Fibroblast of skin of scalp (primary cell): ENCODE measurements around the gene RAB3C.

Experiments used
- DNase-seq: peaks from one replicate; pipeline ENCODE4 v3.0.0-alpha.2; 2013

RAB3C gene

DNA sequence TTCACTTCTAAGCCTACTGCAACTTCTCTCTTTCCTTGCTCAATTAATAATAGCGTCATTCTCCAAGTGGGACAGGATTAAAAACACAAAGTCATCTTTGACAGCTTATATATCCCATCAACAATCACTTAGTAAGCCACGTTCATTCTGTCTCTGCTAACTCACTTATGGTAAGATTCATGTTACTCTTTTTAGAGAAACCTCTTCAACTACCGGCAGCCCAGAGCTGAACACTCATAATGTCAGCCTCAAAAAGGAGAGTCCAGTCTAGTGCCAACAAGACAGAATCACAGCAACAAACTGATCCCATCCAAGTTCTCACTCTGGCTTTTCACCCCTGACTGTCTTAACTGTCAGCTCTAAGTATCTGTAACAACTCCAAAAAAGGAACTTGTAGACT is 196.0 kb downstream of the RAB3C start:
- no peak for DNase-seq

DNA sequence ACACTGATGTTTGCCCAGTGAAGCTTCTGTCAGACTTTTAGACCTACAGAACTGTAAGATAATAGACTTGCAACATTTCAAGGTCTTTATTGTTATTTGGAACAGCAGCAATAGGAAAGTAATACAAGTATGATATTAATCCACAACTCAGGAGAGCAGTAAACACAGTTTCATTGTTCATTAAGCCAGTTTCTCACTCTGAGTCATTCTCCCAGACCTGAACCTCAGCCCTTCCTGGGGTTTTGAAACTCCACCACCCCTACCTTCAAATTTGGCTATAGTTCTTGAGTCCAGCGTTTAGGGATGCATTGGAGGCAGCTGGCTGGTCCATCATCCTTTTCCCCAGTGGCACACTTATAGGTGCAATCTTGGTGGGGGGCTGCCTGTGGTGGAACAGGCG is 203.2 kb downstream of the RAB3C start:
- no peak for DNase-seq

DNA sequence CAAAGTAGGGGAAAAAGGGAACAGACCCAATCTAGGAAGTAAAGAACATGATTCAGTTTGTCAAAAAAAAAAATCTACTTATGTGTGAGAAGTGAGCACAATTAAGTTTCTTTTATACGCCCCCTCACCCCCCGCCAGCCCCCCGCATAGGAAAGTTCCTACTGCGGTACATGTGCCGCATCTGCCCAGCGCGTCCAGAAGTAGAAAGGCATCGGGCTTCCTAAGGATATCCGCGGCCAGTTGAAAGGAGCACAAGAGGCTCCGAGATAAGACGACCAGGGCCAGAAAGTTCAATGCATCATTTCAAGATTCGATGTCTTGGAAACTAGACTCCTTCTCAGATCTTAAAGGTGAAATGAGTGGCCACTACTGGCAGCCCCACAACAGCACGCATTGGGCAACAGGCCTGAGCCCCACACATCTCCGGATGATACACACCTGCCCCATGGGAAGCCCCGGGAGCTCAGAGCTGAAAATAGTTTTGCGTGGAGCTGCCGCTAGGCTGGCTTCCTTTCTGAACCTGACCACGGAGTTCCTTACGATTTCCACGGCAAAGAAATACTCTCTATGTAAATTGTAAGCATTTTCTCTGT is 203.9 kb downstream of the RAB3C start:
- DNase-seq, result no peak

DNA sequence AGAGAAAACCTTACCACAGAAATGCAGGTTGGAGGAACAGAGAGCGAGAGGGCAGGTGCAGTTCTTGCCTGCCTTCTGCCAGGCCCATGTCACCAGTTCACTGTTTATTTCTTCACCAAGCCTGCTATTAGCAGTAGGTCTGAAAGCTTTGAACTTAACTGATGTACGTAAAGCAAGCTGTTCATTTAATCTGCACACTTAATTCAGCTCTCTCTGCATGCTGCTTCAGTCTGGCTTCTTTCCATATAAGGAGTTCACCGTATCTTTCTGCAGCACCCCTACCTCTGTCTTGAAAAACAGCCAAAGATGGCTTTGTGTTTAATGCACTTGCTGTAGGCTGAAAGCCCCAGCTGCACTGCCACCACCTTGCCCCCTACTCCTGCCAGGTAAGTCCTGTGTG is 205.1 kb downstream of the RAB3C start:
- DNase-seq, result no peak

DNA sequence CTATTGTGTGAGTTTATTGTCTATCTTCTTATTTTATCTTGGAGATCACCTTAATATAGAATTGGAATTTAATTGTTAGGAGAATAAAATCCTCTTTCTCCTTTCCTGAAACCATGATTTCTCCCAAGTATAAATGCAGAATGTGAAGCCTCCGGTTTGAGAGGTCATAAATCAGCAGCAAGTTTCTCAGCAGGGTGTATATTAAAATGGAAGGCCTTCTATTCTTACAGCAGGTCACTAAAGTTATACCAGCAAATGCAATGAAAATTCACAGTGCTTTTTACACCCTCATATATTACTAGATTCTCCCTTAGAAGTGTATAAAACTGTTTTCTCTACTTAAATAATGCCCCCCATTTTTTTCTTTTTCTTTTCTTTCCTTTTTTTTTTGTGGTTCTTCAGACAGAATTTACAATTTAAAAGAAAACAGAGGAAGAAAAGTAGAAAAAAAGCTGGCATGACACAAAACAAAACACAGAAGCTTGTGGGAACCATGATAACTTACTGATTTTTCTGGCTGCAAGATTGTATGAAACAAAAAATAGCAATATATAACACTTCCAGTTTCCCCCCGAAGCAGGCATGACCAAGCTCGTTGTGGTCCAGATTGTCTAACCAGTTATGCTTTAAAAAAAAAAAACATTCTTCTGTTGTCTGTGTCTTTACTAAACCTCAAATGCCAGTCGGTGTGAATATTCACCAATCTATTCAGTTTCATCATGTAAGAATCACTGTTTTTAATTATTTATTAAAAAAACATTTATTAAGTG is 211.2 kb downstream of the RAB3C start:
- no peak for DNase-seq

DNA sequence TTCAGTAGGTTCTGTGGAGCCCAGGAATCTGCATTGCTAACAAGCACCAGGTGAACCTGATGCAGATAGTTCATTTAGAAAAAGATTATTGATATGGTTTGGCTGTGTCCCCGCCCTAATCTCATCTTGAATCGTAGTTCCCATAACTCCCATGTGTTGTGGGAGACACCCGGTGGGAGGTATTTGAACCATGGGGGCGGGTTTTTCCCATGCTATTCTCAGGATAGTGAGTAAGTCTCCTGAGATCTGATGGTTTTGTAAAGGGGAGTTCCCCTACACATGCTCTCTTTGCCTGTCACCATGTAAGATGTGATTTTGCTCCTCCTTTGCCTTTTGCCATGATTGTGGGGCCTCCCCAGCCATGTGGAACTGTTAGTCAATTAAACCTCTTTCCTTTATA is 212.0 kb downstream of the RAB3C start:
- peak; percentile 4 for DNase-seq

DNA sequence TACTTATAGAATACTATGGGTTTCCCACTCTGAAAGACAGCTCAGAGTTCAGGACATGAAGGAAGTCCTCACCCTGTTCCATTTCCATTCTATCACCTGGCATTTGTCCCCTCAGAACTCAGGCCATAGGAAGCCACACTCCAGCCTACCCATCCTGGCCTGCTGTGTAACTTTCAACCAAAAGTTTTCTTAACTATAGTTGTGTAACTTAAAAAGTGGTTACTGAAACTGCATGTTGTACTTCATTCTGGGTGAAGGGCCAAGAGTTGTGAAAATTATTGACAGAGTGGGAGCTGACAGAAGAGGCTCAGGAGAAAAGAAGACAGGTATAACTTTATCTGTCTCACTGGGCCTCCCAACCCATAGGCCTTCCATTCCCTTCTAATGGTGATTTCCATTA is 212.5 kb downstream of the RAB3C start:
- DNase-seq, result no peak

DNA sequence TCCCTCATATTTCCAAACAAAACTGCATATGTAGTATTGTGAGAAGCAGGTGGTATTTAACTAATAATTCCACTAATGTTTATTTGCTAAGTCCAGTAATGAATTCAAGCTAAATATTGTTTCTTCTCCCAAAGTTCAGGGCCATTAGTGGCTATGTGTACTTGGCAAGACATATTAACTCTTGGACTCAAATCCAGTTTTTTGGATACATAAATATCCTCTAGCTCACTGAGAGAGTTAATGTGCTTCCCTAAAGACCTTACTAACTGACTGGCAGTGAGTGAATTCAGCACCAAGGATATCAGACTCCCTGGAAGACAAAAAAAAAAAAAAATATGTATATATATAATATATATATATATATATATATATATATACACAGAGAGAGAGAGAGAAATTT is 214.1 kb downstream of the RAB3C start:
- no peak for DNase-seq

DNA sequence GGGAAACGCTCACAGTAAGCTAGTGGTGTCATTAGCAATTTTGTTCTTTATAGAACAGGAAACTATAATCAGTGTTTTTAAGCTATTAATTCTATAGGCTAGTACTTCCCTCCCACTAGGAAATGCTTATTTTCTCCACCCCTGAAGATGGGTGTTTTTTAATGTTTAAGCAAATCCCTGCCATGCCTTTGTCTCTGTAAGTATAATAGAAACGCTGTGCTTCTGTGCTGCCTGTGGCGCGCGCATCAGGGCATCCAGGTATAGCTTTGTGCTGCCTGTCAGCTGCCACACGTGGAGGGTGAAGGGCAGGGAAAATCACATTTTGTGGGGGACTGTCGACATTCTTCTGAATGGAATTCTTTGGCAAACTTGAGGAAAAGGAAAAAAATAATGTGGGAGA is 217.5 kb downstream of the RAB3C start:
- no peak for DNase-seq

DNA sequence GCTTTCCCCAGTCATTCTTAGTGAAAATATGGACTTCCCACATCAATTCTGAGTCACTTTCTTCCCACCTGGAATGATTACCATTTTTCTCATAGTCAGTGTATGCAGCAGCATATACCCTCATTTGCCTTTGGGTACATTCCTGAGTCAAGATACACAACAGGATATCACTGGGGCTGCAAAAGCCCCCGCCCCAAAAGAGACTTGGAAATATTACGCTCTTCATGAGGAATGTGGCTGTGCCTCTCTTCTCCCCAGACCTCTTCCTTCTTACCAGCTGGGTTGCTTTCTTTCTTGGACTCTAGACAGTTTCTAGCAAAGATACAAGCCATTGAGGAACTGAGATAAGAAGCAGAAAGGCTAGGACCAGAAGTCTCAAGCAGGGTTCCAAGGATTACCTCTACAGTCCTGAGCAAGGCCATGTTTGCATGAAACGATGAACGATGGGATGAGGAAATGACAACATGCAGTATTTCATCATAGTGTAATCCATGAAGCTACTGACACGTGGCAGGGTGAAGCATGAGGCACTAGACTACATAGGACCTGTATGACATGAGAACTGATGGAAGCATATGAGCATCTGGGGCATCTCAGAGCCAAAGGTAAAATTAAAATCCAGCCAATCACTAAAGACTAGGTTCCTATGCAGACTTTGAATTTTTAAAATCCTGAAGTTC is 218.1 kb downstream of the RAB3C start:
- no peak for DNase-seq

DNA sequence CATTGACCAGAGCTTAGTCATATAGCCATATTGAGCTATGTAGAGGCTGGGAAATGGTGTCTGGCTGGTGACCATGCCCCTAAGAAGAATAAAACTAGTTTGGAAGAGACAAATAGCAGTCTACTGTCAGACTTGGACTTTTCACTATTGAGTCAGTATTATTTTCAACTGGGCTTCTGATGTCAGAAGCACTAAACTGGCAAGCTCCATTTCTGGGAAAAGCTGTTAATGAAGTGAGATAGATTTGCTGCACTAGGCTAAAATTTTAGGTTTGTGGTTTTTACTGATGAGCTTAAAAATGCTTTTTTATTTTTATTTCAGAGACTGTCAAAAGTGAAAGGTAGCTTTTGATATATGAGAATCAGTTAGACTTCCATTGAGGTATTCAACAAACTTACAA is 220.2 kb downstream of the RAB3C start:
- DNase-seq, result no peak

DNA sequence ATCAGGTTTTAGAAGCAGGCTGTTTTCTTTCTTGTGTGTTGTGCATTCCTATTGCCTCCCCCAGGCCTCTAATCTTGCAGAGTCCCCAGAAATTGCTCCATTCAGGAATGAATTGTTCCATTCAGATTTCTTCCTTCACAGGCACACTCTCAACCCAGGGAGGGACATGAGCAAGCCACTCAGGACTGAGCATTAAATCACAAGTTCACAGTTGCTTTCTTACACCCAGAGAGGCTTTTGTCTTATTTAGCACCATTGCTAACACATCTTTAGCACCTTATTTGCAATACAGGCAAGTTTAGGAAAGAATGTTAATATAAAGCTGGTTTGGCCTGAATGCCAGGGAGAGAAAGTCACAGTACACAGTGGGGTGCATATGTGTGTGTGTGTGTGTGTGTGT is 221.4 kb downstream of the RAB3C start:
- DNase-seq, result peak; percentile 4

DNA sequence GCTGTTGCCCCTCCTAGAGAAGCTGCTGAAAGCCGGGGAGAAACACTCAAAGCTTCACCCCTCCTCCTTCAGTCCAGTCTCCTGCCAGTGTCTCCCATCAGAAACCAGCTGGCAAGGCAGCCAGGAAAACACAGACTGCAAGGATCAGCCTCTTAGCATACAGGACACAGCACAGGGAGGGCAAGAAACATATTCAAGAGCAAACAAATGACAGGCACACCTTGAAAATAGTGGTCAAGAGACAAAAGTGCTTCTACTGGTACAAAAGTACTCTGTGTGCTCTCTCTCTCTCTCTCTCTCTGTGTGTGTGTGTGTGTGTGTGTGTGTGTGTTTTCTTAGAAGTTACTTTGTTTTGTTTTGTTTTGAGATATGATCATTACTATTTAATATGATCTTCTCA is 227.2 kb downstream of the RAB3C start:
- DNase-seq, result no peak

DNA sequence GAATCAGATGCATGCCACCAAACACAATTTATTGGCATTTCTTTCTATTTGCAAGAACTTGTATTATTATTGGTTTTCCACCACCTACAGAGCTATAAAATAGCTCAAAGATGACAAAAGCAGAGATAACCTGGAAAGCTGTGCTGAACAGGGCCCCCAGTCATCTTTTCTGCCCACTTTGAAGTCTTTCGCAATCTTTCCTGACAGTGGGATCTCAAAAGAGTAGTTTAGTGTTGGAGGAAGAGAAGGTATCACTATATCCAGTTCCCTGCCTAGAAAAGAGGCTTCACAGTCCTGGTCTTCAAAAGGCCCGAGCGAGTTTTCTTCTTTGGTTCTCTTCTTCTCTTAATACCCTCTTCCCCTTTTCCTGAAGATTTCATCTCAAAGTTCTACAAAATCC is 231.0 kb downstream of the RAB3C start:
- no peak for DNase-seq

DNA sequence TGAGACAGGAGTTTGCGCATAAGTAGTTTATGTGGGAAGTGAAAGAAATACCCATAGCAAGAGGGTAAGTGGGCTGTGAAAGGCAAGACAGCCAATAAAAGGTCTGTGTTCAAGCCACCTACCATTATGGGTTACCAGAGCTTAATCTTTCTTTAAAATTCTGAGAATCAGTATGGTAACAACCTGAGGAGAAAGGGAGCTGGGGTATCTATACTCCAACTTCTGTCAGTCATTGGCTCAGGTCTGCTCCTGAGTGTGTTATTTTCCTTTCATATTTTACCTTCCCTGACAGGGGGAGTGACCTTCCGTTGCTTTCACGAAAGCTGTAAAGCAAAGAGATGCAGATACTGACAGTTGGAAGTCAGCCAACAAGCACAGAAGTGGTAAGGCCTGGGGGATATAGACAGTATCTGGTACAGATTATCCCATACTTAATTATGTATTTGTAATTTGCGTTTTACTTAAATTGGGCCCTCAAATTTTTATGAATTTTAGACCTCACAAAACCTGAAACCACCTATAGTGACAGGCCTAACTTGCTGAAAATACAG is 233.4 kb downstream of the RAB3C start:
- DNase-seq, result no peak

DNA sequence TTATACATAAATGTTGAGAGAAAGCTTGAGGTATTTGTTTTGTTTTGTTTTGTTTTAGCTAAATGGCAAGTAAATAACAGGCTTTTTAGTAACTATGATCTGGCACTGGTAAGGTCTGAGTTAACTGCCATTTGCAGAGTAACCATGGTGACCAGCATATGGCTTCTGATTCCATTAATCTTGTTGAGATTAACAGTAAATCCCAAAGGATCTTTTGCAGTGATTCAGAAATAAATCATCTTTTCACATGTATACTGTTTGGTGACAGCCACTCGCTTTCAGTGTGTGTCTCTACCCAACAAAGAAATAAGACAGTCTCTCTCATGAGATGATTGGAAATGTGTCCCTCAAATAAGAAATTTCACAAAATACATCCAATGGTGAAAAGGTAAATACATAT is 235.6 kb downstream of the RAB3C start:
- no peak for DNase-seq

DNA sequence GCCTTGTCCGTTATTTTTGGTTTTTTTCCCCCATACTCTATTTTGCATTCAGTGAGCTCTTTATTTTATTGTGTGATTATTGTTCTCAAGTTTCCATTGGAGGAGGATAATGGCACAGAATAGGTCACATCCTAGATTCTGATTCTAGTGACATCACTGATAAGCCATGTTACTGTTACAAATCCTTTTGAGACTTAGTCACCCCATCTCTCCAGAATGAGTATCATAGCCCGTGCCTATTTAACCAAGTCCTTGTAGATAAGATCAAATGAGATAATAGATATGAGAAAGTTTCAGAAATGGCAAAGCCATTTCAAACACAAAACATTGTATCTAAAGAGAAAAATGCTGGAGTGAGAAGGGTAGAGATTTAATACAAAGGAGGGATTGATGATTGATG is 242.6 kb downstream of the RAB3C start:
- DNase-seq, result no peak

DNA sequence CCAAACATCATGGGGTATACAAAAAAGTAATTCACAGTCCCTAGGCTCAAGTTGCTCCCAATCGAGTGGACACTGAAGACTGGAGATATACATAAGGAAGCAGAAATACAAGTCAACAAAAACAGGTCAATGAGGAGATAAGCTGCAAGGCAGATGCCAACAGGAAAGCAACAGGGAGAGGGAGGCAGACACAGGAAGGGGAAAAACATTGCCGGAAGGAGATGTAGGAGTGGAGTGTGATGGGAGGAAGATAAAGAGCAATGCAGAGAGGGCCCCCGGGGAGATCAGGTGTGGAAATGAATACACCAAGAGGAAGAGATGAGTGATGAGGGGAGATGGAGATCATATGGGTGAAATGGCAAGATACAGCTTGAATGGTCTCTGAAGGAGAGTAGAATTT is 243.0 kb downstream of the RAB3C start:
- DNase-seq, result no peak

DNA sequence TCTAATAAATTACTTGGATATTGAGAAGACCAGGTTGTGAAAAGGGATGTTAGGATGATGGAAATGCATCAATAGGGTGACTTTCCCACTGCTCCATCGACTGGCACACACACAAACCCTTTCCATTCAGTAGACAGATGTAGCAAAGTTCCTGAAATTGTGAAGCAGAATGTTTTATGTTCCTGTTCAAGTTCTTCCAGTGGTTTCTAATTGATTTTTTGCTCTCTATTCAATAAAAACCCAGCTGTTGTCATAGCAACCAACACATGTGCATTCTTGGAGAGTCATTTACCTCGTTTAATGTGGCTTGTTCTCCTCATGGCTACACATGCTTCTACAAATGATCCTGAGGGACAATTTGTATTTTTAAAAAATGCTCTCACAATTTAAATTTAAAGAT is 244.6 kb downstream of the RAB3C start:
- DNase-seq, result no peak

DNA sequence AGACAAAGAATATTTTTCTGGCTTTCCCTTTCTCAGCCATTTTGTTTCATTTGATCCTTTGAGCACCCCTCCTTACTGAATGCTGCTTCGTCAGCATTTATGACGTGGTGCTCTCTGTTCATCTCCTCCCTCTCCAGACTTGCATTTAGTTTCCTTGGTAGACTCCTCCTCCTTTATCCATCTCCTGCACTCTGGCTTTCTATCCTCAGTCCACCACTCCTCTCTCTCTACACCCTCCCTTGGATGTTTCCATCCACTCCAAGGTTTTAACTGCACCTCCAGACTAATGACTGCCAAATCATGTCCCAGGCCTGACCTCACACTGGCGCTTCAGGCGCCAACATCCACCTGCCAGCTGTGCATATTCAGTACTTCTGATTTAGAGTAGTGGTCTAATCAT is 245.4 kb downstream of the RAB3C start:
- no peak for DNase-seq

DNA sequence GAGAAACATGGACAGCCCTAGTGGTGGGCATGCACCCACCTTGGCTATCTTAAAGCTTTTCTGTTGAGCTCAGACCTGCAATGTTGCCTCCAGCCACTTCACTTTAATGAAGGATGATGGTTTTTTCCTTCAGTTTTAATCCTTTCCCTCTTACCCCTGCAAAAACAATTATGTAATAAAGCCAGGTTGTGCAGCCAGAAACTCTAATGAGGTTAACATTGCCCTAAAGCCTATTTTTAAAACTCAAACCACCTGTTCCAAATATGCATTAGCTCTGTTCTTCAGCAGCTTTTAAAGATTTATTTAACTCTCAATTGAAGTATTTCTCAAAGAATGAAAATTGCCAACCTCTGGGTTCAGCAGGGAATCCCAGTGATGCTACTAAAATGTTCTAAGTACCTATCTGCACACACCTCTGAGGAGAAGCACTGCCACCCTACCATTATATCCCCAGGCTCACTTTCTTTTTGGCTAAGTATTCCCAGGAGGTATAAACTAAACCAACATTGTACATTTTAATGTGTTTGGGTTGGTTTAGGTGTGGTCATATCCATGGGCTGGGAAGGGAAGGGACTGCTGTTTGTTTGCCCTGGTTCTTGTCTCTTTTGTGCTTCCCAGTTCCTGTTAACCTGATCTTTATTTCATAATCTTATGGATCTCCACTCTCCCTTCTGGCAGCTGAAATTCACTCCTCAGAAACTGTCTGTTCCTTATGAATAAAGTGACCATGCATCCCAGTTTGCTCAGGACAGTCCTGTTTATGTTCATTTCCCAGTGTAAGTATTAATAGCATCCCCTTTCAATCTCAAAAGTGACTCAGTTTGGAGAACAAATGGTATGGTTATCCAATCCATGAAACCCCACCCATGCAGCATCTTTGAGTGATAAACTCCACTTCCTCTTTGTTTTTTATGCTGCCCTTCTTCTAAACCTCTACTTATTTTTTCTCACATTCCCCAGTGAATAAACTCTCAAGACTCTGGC is 251.7 kb downstream of the RAB3C start:
- no peak for DNase-seq

DNA sequence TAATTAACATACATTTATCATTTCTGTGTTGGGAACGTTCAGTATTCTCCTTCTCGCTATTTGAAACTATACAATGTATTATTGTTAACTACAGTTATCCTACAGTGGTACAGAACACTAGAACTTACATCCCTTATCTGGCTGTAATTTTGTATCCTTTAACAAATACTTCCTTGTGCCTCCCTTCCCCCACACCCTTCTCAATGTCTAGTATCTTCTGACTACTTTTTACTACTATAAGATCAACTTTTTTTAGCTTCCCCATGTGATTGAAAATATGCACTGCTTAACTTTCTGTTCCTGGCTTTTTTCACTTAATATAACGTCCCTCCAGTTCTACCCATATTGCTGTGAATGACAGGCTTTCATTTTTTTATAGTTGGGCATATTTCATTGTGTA is 253.5 kb downstream of the RAB3C start:
- no peak for DNase-seq

DNA sequence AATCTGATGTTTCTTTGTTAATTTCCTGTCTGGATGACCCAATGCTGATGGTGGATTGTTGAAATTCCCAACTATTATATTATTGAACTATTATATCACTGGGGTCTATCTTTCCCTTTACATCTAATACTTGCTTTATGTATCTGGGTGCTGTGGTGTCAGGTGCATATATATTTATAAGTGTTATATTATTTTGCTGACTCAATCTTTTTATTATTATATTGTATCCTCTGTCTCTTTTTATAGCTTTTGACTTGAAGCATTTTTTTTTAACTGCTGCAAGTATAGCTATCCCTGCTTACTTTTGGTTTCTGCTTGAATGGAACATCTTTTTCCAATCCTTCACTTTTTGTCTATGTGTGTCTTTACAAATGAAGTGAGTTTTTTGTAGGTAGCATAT is 255.9 kb downstream of the RAB3C start:
- no peak for DNase-seq
